ENCODE results near the gene PRKCD.

Gene PRKCD

DNA sequence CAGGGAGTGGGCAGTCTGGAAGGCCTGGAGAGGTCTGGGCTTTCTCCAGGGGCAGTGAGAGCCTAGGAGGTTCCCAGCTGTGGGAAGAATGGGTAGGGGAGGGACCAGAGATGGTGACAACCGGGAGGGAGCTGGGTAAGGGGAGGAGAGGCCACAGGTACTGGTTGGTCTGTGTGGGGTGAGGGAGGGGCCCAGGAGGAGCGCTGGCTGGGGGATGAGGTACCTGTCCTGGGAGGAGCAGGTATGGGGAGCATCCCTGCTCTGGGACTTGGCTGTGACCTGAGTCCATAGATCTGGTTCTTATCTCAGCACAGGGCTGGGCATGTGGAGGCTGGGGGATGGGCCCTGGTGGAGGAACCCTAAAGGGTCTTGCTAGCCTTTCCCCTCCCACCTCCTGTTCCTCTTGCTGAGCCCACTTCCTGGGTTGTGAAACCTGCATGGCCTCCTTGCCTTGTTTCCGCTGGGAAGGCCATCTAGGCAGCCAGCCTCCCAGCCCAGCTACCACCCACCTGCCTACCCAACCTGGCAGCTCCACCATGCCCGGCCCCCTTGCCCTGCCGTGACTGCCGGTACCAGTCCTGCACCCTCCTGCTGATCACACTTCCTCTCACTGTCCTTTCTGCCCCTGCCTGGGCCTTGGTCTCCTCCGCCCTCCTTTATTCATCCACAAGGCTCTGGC is 11.0 kb downstream of the PRKCD start:
- DNase-seq, result no peak

- no peak for DNase-seq
These were observed 12.1 kb downstream of the PRKCD start for GRCh38 chr3:53173107-53173506.

GRCh38 chr3:53174346-53175250 is 13.6 kb downstream of the PRKCD start:
- DNase-seq, result no peak

- no peak for DNase-seq
These were observed 14.9 kb downstream of the PRKCD start for GRCh38 chr3:53175613-53176540.

DNA sequence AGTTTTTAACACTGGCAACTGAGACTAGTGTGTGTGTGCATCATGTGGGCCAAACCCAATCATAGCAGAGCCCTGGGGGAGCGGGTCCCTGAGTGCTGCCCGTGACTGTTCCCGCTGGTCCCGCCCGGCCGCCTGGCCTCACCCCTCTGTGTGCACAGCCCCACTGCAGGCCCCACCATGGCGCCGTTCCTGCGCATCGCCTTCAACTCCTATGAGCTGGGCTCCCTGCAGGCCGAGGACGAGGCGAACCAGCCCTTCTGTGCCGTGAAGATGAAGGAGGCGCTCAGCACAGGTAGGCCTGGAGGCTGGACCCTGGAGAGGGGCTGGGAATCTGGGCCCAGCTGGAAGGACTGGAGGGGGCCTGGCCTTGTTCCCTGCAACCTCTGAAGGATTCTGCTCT is 17.2 kb downstream of the PRKCD start:
- DNase-seq, result no peak

DNA sequence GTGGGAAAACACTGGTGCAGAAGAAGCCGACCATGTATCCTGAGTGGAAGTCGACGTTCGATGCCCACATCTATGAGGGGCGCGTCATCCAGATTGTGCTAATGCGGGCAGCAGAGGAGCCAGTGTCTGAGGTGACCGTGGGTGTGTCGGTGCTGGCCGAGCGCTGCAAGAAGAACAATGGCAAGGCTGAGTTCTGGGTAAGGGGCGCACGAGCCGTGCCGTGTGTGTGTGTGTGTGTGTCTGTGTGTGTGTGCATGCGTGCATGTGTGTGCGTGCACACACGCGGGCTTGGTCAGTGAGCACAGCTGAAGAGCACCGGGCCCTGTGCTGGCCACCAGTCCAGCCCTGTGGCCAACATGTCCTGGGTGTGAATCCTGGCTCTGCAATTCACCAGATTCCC is 18.6 kb downstream of the PRKCD start:
- DNase-seq, result no peak

DNA sequence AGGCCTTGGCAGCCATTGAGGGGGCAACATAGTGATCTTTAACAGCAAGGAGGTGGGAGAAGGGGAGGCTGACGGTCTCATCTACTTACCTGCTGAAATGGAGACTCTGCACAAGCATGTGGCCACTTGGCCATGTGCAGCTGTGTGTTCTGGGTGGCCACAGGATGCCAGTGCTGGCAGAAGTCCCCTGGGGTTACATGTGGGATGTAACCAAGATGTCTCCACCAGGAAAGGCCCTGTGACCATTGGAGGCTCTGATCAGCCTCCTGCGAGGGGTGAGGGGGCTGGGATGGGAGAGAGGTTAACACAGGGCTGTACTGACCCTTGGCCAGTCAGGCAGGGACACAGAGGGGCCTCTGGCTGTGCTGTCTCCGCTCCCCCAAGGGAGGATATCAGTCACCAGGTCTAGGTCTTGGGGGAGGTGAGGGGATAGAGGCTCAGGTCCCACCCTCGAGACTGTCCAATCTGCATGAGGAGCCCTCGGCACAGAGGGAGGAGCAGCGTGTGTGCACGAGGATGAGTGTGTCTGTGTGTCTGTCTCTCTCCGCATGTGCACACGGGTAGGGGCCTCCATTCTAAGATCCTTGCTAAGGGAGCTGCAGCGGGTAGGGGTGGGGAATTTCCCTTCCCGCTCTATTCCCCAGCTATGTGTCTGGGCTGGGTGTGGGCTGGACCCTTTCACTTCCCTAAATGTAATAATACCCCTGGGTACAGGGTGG is 19.5 kb downstream of the PRKCD start:
- no peak for DNase-seq

DNA sequence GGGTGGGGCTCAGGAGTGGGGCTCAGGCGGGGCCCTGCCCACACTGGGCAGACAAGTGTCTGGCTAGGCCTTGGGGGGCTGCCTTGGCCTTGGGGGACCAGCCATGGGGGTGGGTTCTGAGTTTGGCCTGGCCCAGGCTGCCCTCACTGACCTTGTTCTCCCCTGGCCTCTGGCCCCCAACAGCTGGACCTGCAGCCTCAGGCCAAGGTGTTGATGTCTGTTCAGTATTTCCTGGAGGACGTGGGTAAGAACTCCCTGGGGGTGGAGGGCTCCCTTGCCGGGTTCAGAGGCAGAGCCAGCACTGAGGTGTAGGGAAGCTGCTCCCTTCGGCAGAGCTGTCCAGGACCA is 20.0 kb downstream of the PRKCD start:
- DNase-seq, result no peak

DNA sequence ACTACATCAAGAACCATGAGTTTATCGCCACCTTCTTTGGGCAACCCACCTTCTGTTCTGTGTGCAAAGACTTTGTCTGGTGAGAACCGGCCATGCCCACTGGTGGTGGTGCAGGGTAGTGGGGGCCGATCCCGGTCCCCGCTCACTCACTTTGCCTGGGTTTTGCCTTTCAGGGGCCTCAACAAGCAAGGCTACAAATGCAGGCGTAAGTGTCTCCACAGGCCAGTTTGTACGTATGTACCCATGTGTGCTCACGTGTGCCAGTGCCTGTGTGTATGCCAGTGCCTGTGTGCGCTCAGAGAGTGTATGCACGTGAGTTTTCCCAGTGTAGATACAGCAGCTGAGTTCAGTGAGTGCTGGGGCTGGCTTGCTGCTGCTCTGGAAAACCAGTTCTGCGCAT is 20.5 kb downstream of the PRKCD start:
- DNase-seq, result no peak

DNA sequence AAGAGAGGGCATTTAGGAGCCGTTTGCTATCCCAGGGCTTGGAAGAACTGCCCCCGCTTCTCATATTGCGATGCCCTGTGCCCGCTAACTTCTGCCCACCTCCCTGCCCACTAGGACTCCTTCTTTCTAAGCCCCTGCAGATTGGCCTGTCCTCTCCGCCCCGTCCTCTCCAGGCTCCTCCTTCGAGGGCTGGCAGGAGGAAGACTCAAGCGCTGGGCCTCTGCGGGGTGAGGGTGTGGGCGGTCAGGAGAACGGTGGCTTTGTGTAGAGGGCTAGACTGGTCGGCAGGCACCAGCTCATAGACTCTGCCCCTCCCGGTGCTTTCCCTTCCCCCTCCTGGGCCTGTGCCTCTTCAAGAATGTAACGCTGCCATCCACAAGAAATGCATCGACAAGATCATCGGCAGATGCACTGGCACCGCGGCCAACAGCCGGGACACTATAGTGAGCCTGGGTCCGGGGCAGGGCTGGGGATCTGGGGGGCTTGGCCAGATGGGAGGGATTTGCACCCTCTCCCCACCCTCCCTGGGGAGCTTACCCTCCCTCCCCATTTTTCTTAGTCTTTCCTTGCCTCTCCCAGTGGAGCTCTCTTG is 21.9 kb downstream of the PRKCD start:
- no peak for DNase-seq

DNA sequence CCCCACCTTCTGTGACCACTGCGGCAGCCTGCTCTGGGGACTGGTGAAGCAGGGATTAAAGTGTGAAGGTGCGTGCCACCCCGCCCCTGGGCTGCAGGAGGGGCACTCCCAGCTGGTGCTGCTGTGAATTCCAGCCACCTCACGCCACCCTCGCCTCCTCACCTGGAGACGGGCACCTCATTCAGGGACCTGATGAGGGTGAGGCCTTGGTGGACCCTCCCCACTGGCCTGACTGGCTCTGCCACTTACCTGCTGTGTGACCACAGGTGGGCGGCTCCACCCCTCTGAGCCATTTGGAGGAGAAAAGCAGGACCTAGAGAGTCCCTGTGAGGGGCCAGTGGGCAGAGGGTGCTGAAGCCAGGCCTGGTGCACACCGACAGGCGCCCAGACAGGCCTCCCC is 22.5 kb downstream of the PRKCD start:
- DNase-seq, result no peak

DNA sequence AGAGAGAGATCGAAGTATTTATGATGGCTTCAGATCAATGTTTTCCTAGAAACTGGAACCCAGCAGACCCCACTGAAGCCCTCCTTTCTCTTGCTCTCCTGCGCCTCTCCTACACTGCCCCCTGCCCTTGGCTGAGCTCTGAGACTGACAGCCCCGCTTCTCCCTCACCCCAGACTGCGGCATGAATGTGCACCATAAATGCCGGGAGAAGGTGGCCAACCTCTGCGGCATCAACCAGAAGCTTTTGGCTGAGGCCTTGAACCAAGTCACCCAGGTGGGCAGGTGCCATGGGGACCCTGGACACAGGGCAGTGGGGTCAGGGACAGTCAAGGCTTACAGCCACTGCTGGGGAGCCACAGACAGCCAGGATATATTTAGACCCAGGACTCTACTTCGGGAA is 23.7 kb downstream of the PRKCD start:
- no peak for DNase-seq

DNA sequence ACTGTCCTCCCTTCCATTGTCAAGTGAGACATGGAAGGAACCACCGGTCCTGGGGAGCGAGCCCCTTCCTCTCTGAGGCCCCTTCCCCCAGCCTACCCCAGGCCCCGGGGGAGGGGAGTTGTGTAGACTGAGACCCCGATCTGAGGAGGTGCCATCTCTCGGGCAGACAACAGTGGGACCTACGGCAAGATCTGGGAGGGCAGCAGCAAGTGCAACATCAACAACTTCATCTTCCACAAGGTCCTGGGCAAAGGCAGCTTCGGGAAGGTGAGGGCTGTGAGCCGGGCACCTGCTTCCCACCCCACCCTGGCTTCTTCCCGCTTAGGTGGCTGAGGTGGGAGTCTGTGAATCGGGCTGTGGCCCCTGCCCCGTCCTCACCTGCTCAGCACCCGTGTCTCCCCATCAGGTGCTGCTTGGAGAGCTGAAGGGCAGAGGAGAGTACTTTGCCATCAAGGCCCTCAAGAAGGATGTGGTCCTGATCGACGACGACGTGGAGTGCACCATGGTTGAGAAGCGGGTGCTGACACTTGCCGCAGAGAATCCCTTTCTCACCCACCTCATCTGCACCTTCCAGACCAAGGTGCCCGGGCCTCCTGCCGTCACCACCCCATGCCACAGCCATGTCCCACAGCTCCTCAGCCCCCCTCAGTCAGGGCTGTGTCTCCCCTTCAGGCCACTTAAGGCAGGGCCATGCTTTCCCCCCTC is 24.9 kb downstream of the PRKCD start:
- no peak for DNase-seq

DNA sequence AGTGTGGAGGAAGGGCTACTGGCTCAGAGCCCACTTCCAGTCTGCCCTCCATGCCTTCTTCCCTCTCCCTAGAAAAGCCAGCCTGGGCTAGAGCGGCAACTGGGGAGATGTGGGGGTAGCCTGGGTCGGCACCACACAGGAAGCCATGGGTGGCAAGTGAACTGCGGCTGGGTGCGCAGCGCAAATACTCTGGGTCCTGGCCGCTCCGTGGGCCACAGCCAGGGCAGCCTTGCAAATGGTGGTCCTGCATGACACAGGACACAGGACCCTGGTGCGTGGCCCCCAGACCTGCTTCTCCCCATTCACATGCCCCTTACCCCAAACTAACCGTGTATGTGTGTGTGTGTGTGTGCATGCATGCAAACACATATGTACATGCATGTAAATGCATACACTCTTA is 25.7 kb downstream of the PRKCD start:
- DNase-seq, result no peak

DNA sequence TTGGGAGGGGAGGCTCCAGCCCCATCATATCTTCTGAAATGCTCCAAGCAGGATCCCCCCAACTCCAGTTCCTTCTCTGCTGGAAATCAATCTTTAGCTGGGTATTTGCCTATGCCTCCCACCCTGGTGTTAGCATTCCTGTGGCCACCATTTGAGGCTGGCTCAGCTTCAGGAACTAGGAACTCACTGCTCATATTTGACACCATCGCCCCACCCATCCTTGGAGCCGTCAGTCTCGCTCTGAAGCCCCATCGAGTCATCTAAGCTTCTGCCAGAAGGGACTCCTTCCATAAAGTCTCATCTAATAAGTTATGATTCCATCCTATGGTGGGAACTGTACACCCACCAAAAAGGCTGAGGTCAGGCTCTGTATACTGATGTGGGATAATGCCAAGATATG is 26.4 kb downstream of the PRKCD start:
- DNase-seq, result peak; percentile 46

GRCh38 chr3:53188136-53188685 is 27.2 kb downstream of the PRKCD start:
- DNase-seq, result no peak

DNA sequence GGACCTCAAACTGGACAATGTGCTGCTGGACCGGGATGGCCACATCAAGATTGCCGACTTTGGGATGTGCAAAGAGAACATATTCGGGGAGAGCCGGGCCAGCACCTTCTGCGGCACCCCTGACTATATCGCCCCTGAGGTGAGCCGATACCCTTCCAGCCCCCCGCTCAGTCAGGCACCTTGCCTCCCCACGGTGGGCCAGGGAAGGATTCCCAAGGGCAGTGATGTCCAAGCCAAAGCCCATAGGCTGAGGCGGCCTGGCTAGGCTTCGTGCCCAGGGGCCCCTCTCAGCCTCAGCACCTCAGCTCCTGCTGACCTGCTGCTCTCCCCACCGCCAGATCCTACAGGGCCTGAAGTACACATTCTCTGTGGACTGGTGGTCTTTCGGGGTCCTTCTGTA is 27.7 kb downstream of the PRKCD start:
- DNase-seq, result peak; percentile 47

- peak; percentile 34 for DNase-seq
These were observed 28.3 kb downstream of the PRKCD start for GRCh38 chr3:53189276-53189675.

GRCh38 chr3:53190659-53191058 is 29.6 kb downstream of the PRKCD start:
- DNase-seq, result no peak

DNA sequence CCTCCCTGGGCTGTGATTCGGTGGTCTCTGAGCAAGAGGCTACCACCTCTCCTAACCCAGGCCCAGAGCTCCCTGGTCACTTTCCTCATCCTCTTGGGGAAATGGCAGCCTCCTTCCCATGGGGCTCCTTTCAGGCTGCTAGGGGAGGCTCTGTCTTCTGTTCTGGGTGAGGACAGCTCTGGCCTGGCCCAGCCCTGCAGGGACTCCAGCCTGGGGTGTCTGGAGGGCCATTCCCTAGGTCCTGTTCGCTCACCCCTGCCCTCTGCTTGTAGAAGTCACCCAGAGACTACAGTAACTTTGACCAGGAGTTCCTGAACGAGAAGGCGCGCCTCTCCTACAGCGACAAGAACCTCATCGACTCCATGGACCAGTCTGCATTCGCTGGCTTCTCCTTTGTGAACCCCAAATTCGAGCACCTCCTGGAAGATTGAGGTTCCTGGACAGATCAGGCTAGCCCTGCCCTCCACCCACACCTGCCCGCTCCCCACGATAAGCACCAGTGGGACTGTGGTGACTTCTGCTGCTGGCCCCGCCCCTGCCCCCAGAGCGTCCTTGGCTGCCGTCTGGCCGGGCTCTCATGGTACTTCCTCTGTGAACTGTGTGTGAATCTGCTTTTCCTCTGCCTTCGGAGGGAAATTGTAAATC is 30.9 kb downstream of the PRKCD start:
- peak; percentile 37 for DNase-seq

DNA sequence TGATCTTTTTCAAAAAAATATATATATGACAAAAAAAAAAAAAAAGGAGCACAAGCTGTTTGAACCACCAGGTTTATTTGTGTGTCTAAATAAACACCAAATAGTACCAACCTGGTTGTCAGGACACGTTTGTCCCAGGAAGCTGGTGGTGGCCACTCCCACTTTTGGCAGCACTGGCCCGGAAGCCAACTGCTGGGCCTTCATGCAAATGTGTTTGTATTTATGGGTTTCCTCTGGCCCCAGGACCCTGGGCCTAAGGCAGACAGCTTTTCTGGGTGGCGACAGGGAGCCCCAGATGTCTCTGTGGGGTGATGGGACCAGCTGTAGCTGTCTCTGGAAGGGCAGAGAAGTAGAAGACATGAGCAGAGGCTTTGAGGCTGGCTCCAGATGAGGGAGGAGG is 31.6 kb downstream of the PRKCD start:
- DNase-seq, result peak; percentile 51

All from islet precursor cell (in vitro differentiated cells).